ENCODE measurements around the gene OSBPL2.

OSBPL2 gene

DNA sequence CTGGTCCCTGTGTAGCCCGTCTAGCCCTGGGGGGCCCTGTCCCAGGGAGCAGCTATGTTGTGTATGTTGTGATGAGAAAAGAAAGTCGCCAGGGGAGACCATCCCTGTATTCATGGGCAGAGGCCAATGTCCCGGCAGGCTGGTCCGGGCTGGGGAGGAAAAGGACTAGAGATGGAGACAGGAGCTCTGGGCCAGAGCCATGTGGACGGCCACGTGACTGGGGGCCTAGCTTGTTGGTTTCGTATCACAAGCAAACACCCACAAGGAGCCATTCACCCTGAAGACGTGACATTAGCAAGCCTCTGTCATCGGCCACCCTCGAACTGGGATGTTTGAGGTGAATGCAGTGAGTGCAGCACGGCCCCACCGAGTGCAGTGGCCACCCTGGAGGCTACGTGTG is 15.3 kb upstream of the OSBPL2 start:
- no peak for DNase-seq

GRCh38 chr20:62223571-62223970 is 14.8 kb upstream of the OSBPL2 start:
- DNase-seq, result no peak

DNA sequence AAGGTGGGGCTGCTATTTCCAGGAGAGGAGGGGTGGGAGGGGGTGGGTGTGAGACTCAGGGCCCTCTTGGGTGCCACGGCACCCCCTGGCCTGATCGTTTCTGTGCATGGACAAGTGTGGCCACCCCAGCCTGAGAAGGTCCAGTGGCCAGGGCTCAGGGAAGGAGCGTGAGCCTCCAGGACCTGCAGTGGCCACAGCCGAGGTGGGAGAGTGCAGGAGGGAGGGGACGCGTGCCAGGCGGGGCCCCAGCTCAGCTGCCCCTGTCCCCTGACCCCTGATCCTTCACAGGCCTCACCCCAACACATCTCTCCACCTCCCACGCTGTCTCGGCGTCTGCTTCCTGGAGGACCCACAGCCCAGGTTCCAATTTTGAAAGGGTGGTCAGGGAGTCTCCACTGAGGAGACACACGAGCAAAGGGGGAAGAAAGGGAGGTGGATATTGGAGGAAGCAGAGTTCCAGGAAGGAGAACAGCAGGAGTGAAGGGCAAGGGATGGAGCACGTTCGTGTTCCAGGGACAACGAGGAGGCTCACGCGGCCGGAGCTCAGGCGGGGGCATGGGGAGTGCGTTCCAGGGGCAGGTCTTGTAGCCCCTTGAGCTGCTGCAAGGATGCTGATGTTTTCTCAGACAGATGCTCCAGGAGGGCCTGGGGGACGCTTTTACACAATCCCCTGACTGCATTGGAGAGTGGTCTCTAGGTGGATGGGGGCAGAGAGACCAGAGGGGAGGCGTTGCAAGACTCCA is 14.0 kb upstream of the OSBPL2 start:
- DNase-seq, result no peak

- DNase-seq, result no peak
Measured at GRCh38 chr20:62225026-62225425, 13.3 kb upstream of the OSBPL2 start.

DNA sequence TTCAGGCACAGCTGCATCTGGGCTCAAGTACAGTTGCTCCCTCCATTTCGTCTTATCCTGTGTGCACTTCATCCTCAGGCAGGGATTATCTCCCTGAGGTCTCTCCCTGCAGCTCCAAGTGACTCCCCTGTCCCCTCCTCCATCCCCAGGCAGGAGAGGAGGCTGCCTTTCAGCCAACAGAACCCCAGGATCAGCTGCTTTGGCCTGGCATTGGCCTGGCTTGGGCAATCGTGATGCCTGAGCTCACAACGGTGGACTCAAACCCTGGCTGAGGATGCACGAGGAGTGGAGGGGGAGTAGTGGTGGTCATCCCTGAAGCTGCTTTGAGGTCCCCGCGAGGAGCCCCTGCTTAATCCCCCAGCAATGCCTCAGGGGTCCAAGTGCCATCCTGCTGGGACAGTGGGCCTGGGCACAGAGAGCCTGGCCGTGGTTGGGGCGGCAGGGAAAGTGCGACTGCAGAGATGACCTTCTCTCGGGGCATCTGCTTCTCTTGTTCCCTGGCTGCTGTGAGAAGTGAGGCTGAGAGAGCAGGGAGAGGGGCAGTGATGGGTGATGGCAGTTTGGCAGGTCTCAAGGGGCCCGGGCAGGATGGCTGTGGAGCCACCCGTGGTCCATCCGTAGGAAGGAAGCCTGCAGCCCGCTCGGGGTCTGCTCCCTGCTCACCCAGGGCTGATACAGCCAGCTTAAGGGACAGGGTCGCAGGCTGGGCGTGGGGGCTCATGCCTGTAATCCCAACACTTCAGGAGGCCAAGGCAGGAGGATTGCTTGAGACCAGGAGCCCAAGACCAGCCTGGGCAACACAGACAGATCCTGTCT is 12.3 kb upstream of the OSBPL2 start:
- DNase-seq, result no peak

- DNase-seq, result no peak
Measured at GRCh38 chr20:62226707-62227590, 11.4 kb upstream of the OSBPL2 start.

GRCh38 chr20:62227591-62227976 is 10.7 kb upstream of the OSBPL2 start:
- DNase-seq, result no peak

DNA sequence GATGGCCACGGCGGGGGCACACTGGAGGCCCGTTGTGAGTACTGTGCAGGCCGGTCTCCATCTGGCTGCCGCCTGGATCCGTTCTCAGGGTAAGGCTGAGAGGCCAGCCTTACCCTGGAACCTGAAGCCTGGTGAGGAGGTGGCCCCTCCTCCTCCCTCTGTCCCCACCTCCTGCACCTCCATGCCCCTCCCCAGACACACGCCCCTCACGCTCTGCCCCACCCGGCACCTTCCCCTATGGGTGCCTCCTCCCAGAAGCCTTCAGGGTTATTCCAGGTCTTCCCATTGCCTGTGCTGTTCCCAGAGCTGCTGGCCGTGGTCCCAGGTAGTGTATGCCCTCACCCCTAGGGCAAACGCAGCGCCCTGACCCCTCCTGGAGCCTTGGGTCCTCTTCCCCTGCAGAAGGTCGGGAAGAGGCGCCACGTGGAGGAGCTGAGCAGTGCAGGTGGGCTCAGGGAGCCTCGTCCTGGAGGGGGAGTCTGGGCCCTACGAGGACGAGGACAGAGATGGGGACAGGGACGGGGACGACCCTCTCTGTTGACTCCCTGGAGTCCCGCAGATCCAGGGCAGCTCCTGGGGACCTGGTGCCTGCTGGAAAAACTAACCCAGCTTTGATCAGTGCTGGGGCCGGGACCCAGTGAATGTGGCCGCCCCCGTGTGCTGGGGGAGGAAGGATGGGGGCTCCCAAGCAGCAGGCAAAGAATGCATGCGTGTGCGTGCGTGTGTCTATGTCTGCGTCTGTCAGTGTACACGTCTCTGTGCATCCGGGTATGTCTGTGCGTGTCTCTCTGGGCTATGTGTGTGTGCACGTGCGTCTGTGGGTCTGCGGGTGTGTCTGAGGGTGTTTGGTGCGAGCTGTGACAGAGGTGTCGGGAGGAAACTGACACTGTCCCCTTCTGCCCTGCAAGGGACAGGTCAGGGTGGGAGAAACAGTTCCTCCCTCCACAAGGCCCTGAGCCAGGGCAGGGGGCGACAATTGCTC is 10.1 kb upstream of the OSBPL2 start:
- no peak for DNase-seq

- DNase-seq, result no peak
Measured at GRCh38 chr20:62228982-62229545, 9.3 kb upstream of the OSBPL2 start.

- DNase-seq, result no peak
Measured at GRCh38 chr20:62229667-62230066, 8.7 kb upstream of the OSBPL2 start.

DNA sequence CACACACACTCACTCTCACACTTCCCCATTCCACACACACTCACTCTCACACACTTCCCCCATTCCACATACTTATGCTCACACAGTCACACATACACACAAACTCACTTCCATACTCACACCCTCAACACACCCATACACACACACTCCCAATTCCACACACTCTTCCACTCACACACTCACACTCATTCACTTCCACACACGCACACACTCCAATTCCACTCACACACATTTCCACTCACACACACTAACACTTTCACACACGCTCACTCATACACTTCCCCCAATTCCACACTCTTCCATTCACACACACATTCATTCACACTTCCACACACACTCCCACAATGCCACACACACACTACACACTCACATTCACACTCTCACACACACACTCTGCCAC is 8.0 kb upstream of the OSBPL2 start:
- no peak for DNase-seq

GRCh38 chr20:62230696-62231095 is 7.6 kb upstream of the OSBPL2 start:
- DNase-seq, result no peak

GRCh38 chr20:62231292-62231691 is 7.0 kb upstream of the OSBPL2 start:
- DNase-seq, result no peak

DNA sequence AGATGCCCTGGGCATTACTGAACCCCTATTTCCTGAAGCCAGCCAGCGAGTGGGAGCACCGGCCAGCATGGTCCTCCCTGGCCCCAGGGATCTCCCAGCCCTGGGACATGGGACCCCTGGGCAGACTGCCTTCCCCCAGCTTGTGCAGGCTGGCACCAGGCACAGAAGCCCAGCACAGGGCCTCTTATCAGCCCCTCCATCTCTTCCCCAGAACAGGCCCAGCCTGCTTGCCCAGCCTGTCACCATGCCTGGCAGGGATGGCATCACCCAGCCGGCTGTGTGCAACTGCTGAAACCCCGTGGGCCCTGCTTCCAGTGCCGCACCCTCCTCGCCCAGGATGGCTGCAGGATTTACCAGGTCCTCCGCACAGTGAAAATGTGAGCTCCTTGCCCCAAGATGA is 6.1 kb upstream of the OSBPL2 start:
- DNase-seq, result no peak

GRCh38 chr20:62232770-62233645 is 5.3 kb upstream of the OSBPL2 start:
- no peak for DNase-seq

GRCh38 chr20:62233684-62234083 is 4.6 kb upstream of the OSBPL2 start:
- no peak for DNase-seq

- no peak for DNase-seq
Measured at GRCh38 chr20:62234339-62234738, 4.0 kb upstream of the OSBPL2 start.

DNA sequence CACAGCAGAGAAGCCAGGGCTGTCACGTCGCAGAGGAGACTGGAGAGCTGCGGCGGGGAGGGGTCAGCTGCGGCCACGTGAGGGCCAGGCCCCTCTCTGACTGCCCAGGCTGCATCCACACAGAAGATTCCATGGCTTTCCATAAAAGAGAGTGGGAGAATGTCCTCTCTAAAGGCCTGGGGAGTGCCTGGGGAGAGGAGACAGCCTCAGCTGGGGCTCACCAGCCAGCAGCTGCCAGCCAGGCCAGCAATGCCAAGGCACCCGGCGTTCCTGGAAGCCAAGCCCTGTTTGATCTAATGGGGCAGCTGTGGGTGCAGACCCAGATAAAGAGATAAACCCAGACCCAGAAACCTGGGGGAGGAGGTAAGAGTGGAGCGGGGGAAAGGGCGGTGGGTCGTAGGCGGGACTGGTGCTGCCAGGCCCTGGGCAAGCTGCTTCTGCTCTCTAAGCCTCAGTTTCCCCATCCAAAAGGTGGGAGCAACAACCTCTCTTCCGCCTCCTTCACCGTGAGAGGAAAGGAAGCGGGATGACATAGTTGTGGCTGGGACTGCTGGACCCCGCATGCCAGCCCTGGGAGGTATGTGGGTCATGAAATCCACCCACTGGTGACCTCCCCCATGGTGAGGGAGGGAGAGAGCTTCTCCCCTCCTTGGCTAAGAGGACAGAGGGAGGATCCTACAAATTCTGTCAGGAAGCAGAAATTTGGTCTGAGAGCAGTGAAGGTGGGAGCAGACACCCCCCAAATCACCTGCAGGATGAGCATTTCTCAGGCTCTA is 3.1 kb upstream of the OSBPL2 start:
- DNase-seq, result no peak

DNA sequence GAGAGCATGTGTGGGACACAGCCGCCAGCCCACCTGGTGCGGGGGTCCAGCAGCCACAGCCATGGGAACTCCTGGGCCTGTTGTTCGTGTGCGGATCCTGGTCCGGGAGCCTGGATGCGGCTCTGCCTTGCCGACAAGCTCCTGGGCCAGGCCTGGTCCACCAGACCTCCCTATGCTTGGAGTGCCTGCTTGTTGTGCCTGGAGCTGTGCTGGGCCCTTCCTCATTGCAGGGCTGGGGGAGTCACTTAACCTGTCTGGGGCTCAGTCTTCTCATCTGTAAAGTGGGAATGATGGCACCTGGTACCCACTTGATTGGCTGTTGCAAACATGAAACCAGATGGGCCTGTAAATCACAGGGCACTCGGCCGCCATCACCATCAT is 2.6 kb upstream of the OSBPL2 start:
- no peak for DNase-seq

GRCh38 chr20:62236200-62236599 is 2.1 kb upstream of the OSBPL2 start:
- no peak for DNase-seq

All from eye (tissue), 1 donor.